Skeletal muscle satellite cell (primary cell): ENCODE measurements around the gene CCDC102B.

Source experiments
- H3K27me3 ChIP-seq: 2 replicates; pipeline ENCODE4 v1.7.0; 2013; ENCODE audit warnings: low read length; ENCODE audit not compliant: control insufficient read depth, insufficient read depth
- H3K36me3 ChIP-seq: 2 replicates; pipeline ENCODE4 v1.7.0; 2013; ENCODE audit warnings: mild to moderate bottlenecking, control low read depth, low read length; ENCODE audit not compliant: insufficient read depth
- H3K4me1 ChIP-seq: 2 replicates; pipeline ENCODE4 v1.7.0; 2013; ENCODE audit warnings: low read length; ENCODE audit not compliant: control insufficient read depth, insufficient read depth
- H3K4me2 ChIP-seq: 2 replicates; pipeline ENCODE4 v1.7.0; 2013; ENCODE audit warnings: mild to moderate bottlenecking, low read length
- H3K4me3 ChIP-seq: 2 replicates; pipeline ENCODE4 v1.7.0; 2013; ENCODE audit warnings: low read length
- H3K9ac ChIP-seq: 2 replicates; pipeline ENCODE4 v1.7.0; 2013; ENCODE audit warnings: mild to moderate bottlenecking, low read depth, low read length, moderate library complexity
- H3K9me3 ChIP-seq: replicated peaks from 2 replicates; pipeline ENCODE4 v1.7.0; 2013; ENCODE audit warnings: mild to moderate bottlenecking, control low read depth, low read length

The CCDC102B gene

DNA sequence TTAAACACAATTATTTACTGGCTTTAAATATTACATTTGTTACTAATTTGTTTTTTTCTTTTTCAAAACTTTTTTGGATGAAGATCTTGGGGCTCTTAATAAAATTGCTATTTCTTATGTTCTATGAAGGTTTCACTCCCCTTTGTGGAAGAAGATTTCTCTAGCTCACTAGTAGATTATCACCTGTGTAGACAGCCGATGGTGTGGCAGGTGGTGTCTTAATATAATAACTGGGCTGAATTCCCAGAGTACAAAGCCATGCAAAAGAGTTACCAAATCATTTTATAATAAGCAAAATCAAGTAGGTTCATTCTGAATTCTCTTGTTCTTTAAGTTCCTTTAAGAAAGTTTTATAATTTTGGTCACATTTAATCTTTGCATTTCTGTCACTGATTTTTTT is 233.7 kb downstream of the CCDC102B start:
- Histone ChIP-seq H3K4me3 (no peak overlapping the region), H3K9me3 (no peaks in the 10 kb centered on the region), H3K4me2 (no peak overlapping the region), H3K4me1 (no peaks in the 10 kb centered on the region), H3K9ac (no peak overlapping the region), H3K27me3 (no peaks in the 10 kb centered on the region), H3K36me3 (no peaks in the 10 kb centered on the region)

DNA sequence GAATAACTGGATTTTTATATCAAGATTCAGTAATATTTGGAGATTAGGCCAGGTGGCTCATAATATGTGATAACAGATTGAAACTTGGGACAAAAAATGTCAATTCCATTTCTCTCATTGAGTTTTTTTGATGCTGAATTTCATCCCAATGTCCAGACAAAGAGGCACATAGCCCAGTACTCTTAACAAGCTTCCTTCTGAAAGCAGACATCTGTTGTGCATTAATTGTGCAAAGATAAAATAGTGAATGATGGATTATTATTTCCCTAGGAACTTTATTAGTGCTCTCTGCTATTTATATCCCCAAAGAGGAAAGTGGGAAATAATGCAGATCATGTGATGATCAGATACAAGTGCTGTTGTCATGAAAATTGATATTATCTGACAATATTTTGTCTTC is 234.1 kb downstream of the CCDC102B start:
- Histone ChIP-seq H3K4me3 (no peak overlapping the region), H3K4me1 (no peaks in the 10 kb centered on the region), H3K27me3 (no peaks in the 10 kb centered on the region), H3K9ac (no peak overlapping the region), H3K4me2 (no peak overlapping the region), H3K36me3 (no peaks in the 10 kb centered on the region), H3K9me3 (no peaks in the 10 kb centered on the region)

DNA sequence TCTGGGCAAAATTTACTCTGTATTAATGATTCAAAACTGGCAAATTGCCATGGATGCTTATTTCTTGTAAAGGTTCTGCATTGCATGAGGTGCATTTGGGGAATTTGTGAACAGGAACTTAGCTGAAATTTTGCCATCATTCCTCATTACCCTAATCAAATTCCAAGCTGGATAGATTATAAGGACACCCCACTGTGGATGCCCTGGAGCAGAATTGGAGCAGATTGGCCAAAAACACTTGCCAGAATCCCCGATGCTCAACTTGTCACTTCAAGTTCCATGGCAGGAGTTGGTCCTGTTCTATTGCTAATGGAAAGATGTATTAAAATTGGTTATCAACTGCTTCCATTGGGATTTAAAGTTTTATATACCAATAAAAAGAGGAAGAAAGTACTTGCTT is 237.9 kb downstream of the CCDC102B start:
- no peaks in the 10 kb centered on the region for H3K4me1 ChIP-seq
- H3K4me3 ChIP-seq: no peak overlapping the region
- no peaks in the 10 kb centered on the region for H3K36me3 ChIP-seq
- no peaks in the 10 kb centered on the region for H3K9me3 ChIP-seq
- H3K9ac ChIP-seq: no peak overlapping the region
- no peaks in the 10 kb centered on the region for H3K27me3 ChIP-seq
- no peak overlapping the region for H3K4me2 ChIP-seq

DNA sequence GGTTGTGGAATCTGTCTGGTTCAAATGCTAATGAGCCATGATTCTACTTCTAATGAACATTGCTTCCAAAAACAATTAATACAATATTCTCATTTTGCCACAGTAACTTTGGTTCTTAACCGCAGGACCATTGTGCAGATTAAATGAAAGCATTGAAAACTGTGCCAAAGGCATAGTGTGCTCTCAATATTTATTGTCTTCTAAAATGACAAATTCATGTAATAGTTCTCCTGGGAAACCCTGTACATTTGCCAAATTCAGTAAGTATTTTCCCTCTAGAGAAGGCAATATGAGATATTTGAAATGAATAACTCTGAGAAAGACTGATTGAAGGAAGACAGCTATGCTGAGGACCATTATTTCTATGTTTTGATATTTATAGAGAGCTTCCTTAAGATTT is 246.3 kb downstream of the CCDC102B start:
- Histone ChIP-seq H3K4me3 (no peak overlapping the region), H3K9ac (no peak overlapping the region)

DNA sequence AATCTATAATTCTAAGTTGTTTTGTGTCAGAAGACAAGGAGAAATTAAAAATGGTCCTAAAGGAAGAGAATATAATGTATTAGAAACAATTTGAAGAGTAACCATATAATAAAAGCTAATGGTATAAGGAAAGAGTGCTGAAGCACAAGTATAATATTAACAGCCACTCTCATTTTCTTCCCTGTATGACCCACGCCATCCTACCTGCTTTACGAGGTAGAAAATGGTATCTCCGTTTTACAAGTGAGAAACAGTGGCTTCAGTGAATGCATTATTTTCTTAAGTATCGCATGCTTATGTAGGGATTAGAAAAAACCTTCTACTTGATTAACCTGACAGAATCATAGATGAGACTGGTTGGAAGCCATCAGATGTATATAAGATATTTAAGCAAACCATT is 266.2 kb downstream of the CCDC102B start:
- Histone ChIP-seq H3K4me2 (no peak overlapping the region), H3K4me1 (no peaks in the 10 kb centered on the region)

More for the DNA sequence above, 246.3 kb downstream of the CCDC102B start:
- no peak overlapping the region for H3K4me2 ChIP-seq
- no peaks in the 10 kb centered on the region for H3K4me1 ChIP-seq
- H3K27me3 ChIP-seq: no peaks in the 10 kb centered on the region
- H3K9me3 ChIP-seq: no peaks in the 10 kb centered on the region
- H3K36me3 ChIP-seq: no peaks in the 10 kb centered on the region

DNA sequence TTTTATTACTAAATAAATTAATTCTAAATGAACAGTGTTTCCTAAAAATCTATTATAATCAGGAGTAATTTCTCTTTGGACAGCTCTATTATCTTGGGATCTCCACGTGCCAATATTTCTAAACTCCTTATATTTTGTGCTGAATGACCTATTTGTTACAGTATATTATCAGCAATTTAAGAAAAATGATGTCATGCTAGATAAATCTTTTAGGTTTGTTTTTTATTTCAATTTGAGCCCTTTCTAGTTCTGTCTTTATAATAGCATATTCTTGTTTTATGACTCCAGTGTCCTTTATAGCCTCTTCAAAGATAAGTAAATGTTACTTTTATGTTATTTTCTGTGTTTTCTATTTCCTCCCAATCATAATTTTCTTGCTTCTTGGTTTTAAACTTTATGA is 269.2 kb downstream of the CCDC102B start:
- Histone ChIP-seq H3K4me3 (no peak overlapping the region), H3K4me1 (no peaks in the 10 kb centered on the region), H3K4me2 (no peak overlapping the region), H3K9ac (no peak overlapping the region), H3K36me3 (no peaks in the 10 kb centered on the region), H3K27me3 (no peaks in the 10 kb centered on the region), H3K9me3 (no peaks in the 10 kb centered on the region)

More for the DNA sequence above, 266.2 kb downstream of the CCDC102B start:
- H3K27me3 ChIP-seq: no peaks in the 10 kb centered on the region
- no peaks in the 10 kb centered on the region for H3K9me3 ChIP-seq
- no peaks in the 10 kb centered on the region for H3K36me3 ChIP-seq
- H3K4me3 ChIP-seq: no peak overlapping the region
- H3K9ac ChIP-seq: no peak overlapping the region

DNA sequence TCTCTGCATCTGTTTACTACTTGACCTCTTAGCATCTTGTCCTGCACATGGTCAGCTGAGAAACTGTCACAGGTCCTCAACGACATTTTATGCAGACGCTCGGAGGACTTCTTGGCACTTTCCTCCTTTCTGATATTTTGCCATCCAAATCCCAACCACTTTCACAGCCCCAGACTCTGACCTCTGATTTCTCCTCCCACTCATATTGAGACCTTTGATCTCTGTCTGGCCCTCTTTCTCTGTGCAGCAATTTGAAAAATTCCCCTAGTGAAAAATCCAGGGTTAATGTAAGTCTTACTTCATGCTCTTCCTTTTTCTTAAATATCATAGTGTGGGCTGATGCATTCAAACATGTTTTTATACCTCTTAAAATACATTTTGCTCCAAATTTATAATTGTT is 273.8 kb downstream of the CCDC102B start:
- Histone ChIP-seq H3K27me3 (no peaks in the 10 kb centered on the region), H3K9me3 (no peaks in the 10 kb centered on the region), H3K9ac (no peak overlapping the region), H3K4me1 (no peaks in the 10 kb centered on the region), H3K4me3 (no peak overlapping the region), H3K36me3 (no peaks in the 10 kb centered on the region), H3K4me2 (no peak overlapping the region)

DNA sequence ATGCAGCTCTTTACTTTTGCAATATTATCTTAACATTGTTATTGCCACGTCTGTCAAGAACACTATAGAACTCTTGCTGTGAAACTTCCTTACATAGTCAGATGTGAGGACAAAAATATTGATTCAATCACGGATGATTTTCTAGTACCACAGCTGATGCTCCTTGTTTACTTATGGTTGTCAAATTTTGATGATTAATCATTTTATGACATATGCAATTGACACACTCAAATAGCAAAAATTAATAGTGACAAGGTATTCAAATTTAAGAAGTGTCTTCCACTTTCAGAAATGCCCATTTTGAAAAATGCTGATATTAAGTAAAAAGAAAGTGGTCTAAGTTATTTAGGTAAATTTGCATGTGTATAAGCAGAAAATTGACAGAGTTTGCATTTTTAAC is 284.0 kb downstream of the CCDC102B start:
- no peaks in the 10 kb centered on the region for H3K4me1 ChIP-seq
- no peak overlapping the region for H3K4me3 ChIP-seq
- no peaks in the 10 kb centered on the region for H3K9me3 ChIP-seq
- no peak overlapping the region for H3K4me2 ChIP-seq
- H3K27me3 ChIP-seq: no peaks in the 10 kb centered on the region
- H3K9ac ChIP-seq: no peak overlapping the region
- H3K36me3 ChIP-seq: no peaks in the 10 kb centered on the region

DNA sequence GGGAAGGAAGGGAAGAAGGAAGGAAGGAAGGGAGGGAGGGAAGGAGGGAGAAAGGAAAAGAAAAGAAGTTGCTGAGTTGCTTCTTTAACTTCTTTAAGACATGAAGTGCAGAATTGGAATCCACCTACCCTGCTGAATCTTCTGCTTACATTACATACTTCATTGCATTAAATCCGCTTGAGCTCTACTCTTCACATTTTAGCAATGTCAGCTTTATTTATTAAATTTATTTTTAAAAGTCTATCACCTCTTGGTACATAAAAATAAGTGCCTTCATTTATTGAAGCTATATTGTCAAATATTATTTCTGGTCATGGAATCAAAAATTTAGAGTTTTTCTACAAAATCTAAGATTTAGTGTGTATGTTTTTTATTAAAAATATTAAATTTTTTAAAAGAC is 284.6 kb downstream of the CCDC102B start:
- Histone ChIP-seq H3K27me3 (no peaks in the 10 kb centered on the region), H3K4me2 (no peak overlapping the region), H3K36me3 (no peaks in the 10 kb centered on the region), H3K4me1 (no peaks in the 10 kb centered on the region), H3K9ac (no peak overlapping the region), H3K9me3 (no peaks in the 10 kb centered on the region), H3K4me3 (no peak overlapping the region)

DNA sequence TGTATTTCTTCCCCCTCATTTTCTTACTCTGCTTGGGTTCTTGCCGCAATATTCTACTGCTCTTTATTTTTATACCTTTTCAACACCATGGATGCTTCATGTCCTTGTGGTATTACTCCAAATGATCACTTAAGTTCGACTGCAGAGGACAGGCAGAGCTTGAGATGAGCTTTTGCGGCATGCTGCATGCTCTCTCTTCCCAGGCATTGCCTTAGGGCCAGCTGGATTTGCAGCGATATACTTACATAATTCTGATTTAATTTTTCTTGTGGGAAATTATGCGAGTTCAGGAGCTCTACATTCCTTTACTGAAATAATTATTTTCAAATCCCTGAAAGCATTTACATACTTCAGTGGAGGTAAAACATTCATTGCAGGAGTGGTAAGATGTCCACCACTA is 288.1 kb downstream of the CCDC102B start:
- Histone ChIP-seq H3K36me3 (no peaks in the 10 kb centered on the region), H3K9me3 (no peaks in the 10 kb centered on the region), H3K9ac (no peak overlapping the region)

DNA sequence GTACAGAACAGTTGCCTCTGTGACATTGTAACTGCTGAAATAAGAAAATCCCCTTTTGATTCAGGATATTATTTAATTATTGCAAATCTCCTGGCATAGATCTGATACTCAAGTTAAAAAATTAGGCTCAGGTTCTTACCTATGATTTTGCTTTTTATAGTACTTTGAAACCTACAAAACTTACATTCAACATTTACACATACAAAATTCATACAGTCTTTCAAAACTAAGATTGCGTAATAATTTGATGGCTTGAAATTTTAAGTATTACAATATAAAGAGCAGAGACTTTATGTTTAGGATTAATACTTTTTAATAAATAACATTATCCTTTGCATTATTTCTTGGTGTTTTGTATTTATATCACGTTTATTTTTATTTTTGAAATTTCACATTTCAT is 291.1 kb downstream of the CCDC102B start:
- Histone ChIP-seq H3K36me3 (no peaks in the 10 kb centered on the region), H3K9me3 (no peaks in the 10 kb centered on the region), H3K4me1 (no peaks in the 10 kb centered on the region), H3K4me3 (no peak overlapping the region), H3K4me2 (no peak overlapping the region), H3K9ac (no peak overlapping the region), H3K27me3 (no peaks in the 10 kb centered on the region)

More for the DNA sequence above, 288.1 kb downstream of the CCDC102B start:
- Histone ChIP-seq H3K4me2 (no peak overlapping the region), H3K4me1 (no peaks in the 10 kb centered on the region), H3K27me3 (no peaks in the 10 kb centered on the region), H3K4me3 (no peak overlapping the region)

DNA sequence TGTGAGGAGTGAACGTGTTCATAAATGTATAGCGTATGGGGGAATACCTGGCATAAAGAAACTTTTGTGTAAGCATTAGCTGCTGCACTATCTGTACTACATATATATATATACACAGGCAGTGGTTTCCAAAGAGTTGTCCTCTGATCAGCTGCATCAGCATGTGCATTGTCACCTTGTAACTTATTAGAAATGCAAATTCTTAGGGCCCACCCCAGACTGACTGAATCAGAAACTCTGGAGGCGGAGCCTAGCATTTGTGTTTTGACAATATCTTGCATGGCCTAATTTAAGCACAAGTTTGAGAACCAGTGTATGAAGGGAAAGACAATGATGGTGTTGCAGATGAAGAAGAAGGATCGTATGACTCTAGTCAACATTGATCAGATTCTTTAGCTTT is 299.5 kb downstream of the CCDC102B start:
- no peaks in the 10 kb centered on the region for H3K4me1 ChIP-seq
- no peak overlapping the region for H3K9ac ChIP-seq
- no peaks in the 10 kb centered on the region for H3K27me3 ChIP-seq
- H3K36me3 ChIP-seq: no peaks in the 10 kb centered on the region
- no peak overlapping the region for H3K4me2 ChIP-seq
- no peaks in the 10 kb centered on the region for H3K9me3 ChIP-seq
- H3K4me3 ChIP-seq: no peak overlapping the region
